ENCODE data around the gene SASH1. TPM values are rescaled to one million over a fixed set of nuclear protein-coding genes. Genes with fewer than 3 reads are reported as not detected.
"Not testable (repeated sequence)": the region's sequence is repeated elsewhere in the genome, so short reads cannot be mapped to it uniquely, and the experiment has no call there.

SASH1 gene
- total RNA-seq, 1 donor from 2014 or later: 23.2 TPM

GRCh38 chr6:148364056-148364824, 21.6 kb downstream of the SASH1 start:
- DNase-seq (ENCODE audit: low spot score in 2 of 2) (no peak), FAIRE-seq (no peak)

DNA sequence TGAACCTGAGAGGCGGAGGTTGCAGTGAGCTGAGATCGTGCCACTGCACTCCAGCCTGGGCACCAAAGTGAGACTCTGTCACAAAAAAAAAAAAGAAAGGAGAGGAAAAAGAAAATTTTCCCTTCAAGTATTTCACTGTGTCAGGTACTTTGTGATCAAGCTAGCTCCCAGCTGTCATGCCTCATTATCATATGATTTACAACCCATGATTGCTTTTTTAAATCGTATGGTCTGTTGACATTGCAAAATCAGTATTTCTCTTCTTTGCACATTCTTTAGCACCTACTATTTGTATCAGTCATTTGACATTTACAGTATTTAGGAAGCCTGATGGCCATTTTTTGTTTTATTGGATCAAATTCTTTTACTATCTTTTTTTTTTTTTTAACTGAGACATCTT, 22.4 kb downstream of the SASH1 start:
- DNase-seq (ENCODE audit: low spot score in 2 of 2) (no peak), FAIRE-seq (no peak)

GRCh38 chr6:148367411-148368024, 24.9 kb downstream of the SASH1 start:
- DNase-seq (ENCODE audit: low spot score in 2 of 2) (peak in 1 of 2 donors; percentile 28), FAIRE-seq (no peak)

DNA sequence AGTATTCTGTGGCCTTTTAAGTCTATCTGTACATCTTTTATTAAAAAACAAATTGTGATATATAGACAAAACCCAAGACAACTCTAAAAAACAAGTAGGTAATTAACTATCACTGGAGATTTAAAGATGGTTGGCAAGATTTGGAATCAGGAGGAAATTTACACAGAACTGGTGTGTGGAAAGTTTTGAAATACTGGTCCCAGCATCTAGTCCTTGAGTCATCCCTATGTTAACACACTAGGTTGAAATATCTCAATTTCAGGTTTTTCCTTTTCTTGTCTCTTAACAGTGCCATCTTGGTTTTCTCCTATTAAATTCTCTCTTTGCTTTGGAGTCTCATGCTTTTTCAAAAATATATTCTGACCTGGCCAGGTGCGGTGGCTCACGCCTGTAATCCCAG, 27.5 kb downstream of the SASH1 start:
- DNase-seq (ENCODE audit: low spot score in 2 of 2) (no peak), FAIRE-seq (no peak)

- DNase-seq (ENCODE audit: low spot score in 2 of 2) (no peak), FAIRE-seq (no peak)
These were observed 31.6 kb downstream of the SASH1 start for GRCh38 chr6:148374040-148374774.

DNA sequence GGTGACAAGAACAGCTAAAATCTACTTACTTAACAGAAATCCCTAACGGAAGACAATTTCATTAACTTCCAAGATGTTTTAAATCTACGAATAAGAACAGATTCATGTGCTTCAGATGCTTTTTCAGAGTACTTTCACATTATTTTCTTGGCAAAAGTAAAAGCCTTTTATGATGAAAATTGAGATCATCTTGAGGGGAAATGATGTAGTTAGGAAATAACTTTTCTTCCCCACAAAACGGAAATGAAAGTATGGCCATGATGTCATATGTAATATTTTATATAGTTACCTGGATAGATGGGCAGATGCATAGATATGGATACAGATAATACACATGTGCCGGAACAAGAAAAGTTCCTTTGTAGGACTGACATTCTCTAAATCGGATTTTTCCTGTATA, 32.8 kb downstream of the SASH1 start:
- FAIRE-seq: no peak
- DNase-seq (ENCODE audit: low spot score in 2 of 2): no peak

DNA sequence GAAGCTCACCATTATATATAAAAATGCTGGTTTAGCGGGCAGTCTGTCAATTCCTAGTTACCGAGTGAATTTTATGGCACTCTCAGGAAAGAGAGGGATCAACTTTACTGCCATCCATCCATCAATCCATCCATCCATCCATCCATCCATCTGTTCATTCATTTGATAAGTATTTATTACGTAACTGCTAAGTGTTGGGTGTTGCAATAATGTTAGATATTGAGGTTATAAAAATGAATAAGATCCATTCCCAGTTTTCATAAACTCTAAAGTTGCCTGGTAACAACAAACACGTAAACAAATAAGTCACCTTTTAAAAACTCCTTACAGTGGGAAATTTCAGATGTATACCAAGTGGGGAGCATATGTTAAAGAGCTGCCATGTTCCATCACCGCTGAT, 36.8 kb downstream of the SASH1 start:
- DNase-seq (ENCODE audit: low spot score in 2 of 2): no peak
- FAIRE-seq: no peak

GRCh38 chr6:148379966-148380713, 37.5 kb downstream of the SASH1 start:
- DNase-seq (ENCODE audit: low spot score in 2 of 2): no peak
- no peak for FAIRE-seq

DNA sequence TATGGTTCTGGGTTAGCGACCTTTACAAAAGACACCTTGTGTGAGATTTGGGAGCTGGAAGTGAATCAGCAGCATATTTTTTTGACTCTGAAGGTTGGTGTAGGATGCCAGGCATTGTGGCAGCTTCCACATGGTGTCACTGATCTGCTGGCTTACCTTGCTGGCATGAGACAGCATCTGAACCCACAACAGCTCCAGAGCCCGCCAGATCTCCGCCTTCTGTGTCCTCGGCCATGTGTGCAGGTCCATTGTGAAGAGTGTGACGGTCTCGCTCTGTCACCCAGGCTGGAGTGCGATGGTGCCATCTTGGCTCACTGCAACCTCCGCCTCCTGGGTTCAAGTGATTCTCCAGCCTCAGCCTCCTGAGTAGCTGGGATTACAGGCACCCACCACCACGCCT, 39.4 kb downstream of the SASH1 start:
- not testable (repeated sequence) for DNase-seq (ENCODE audit: low spot score in 2 of 2); FAIRE-seq

DNA sequence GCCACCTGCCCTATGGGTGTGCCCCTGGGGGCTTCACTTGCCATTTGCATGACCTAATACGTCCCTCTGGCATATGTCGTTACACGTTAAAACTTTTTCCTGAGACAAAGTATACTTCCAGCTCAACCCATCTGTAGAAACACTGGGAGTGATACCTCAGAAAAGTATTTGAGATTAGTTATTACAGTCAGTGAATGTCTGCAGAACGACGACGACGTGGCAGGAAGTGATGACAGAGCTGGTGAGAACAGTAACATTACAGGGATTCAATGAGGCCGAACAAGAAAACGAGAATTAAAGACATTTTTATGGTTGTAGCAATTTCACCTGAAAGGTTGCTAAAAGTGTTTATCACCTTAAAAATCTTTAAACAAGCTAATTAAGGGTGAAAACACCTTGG, 40.2 kb downstream of the SASH1 start:
- DNase-seq (ENCODE audit: low spot score in 2 of 2): no peak

DNA sequence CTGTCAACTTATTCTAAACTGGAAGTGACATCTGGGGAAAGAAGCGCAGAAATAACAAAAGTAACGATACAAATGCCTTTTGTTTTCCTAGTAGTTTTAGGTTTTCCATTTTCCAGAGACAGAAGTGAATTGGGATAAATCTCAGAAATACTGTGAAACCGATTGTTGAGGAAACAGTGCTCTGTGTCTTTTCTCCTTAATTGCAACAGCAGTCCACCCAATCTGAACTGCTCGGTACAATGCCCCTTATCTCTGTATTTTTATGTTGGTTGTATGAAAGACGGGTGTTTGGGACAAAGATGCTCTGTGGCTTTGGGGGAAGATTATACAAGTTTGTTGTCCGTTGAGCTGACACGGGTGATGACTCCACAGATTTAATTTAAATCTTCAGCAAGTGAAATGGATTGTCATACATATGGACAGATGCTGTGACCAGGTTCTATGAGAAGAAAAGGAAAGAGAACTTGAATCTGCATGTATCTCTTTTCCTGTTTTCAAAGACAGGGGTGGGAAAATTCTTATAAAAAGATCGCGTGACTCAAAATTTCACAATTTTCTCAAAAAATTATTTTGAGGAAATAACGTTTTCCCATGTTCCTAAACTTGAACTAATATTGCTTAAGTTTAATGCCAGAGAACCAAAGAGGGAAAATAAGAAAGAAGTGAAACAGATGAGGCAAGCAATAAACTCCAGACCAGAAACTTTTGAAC, 41.2 kb downstream of the SASH1 start:
- FAIRE-seq (no peak), DNase-seq (ENCODE audit: low spot score in 2 of 2) (no peak)

More for the DNA sequence above, 40.2 kb downstream of the SASH1 start:
- no peak for FAIRE-seq

DNA sequence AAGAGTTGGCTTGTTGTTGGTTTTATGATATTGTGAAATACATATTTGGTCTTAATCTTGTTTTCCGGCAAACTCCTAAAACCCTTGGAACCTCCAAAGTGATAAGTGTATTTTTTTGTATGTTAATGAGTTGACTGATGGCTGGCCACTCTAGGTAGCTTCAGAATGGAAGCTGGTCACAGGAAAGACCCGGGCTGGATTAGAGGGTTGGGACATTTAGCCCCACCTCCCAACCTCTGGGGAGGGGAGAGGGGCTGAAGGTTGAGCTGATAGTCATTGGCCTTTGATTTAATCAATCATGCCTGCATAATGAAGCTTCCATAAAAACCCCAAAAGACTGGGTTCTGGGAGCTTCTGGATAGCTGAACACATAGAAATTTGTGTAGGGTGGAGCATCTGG, 42.7 kb downstream of the SASH1 start:
- no peak for DNase-seq (ENCODE audit: low spot score in 2 of 2)
- FAIRE-seq: no peak

- no peak for FAIRE-seq
- DNase-seq (ENCODE audit: low spot score in 2 of 2): no peak
These were observed 45.9 kb downstream of the SASH1 start for GRCh38 chr6:148388521-148388920.

- FAIRE-seq (no peak), DNase-seq (ENCODE audit: low spot score in 2 of 2) (no peak)
These were observed 46.4 kb downstream of the SASH1 start for GRCh38 chr6:148389086-148389485.

- FAIRE-seq: no peak
These were observed 47.3 kb downstream of the SASH1 start for GRCh38 chr6:148389917-148390316.

DNA sequence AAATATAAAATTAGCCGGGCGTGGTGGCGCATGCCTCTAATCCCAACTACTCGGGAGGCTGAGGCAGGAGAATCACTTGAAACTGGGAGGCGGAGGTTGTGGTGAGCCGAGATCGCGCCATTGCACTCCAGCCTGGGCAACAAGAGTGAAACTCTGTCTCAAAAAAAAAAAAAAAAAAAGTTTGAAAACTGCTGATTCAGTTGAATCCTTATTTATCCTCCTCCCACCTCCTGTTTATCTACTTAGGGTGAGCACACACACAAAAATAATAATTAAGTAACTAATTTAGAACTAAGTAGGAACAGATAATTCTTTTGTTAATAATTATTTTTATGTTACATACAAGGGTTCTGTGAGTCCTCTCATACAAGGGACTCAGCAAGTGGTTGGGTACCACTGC, 49.5 kb downstream of the SASH1 start:
- not testable (repeated sequence) for DNase-seq (ENCODE audit: low spot score in 2 of 2); FAIRE-seq

More at GRCh38 chr6:148389917-148390316, 47.3 kb downstream of the SASH1 start:
- no peak for DNase-seq (ENCODE audit: low spot score in 2 of 2)

DNA sequence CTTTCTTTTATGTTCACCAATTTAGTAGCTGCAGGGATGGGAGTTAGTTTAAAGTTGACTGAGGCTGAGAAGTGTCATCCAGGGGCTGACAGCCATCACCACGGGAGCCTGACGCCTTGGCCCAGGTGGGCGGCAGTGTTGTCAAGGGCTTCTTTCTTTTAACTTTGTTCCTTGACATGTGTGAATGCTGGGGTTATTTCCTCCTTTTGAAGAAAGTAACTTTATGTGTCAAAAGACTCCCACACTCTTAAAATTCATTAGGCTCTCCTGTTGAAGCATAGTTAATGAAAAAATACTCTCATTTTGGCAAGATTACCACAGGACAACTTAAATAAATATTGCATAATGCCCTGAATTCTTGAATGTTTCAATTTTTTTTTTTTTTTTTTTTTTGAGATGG, 50.0 kb downstream of the SASH1 start:
- FAIRE-seq: no peak

DNA sequence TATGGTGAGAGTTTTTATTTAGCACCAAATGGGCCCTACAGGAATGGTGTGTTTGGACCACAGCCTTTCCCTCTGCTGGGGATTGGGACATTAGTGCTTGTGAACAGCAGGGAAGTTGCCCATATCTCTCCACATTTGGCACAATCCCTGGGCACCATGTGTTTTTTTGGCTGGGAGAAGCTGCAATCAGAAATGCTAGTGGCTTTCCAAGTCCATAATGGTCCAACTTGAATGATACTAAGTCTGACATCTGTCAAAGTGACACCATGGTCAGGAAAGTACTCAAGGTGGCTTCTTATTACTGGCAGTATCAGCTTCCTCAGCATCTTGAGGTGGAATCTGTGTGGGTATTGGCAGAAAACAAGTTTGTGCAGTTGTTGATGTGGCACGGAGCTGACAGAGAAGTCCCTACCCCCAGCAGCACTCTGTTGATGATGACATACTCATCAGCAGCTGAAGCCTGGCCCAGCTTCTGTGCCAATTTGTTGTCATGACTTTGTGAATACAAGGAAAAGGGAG, 53.0 kb downstream of the SASH1 start:
- no peak for DNase-seq (ENCODE audit: low spot score in 2 of 2)
- no peak for FAIRE-seq

More for the DNA sequence above, 50.0 kb downstream of the SASH1 start:
- no peak for DNase-seq (ENCODE audit: low spot score in 2 of 2)

- no peak for FAIRE-seq
These were observed 53.8 kb downstream of the SASH1 start for GRCh38 chr6:148396411-148396810.

DNA sequence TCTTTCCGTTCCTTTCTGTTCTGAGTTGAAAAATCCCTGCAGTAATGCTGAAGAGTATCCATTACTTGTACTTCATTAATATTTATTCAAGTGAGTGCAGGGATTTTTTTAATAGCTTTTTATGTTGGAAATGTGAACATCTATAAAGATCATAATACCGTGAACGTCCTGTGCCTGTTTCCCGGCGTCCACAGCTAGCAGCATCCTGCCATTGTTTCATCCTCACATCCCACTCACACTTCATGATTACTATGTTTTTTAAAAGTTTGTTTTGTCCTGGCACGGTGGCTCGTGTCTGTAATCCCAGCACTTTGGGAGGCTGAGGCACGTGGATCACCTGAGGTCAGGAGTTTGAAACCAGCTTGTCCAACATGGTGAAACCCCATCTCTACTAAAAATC, 54.3 kb downstream of the SASH1 start:
- DNase-seq (ENCODE audit: low spot score in 2 of 2): no peak

More at GRCh38 chr6:148396411-148396810, 53.8 kb downstream of the SASH1 start:
- DNase-seq (ENCODE audit: low spot score in 2 of 2): no peak

More for the DNA sequence above, 54.3 kb downstream of the SASH1 start:
- FAIRE-seq: no peak
